ENCODE data around the gene RPS17. TPM values are rescaled to one million over a fixed set of nuclear protein-coding genes. Genes with fewer than 3 reads are reported as not detected.
"Not testable (repeated sequence)": the region's sequence is repeated elsewhere in the genome, so short reads cannot be mapped to it uniquely, and the experiment has no call there.

Gene RPS17
- total and polyA plus RNA-seq, 7 donors = 1,463 to 6,196 (median 3,825) TPM

DNA sequence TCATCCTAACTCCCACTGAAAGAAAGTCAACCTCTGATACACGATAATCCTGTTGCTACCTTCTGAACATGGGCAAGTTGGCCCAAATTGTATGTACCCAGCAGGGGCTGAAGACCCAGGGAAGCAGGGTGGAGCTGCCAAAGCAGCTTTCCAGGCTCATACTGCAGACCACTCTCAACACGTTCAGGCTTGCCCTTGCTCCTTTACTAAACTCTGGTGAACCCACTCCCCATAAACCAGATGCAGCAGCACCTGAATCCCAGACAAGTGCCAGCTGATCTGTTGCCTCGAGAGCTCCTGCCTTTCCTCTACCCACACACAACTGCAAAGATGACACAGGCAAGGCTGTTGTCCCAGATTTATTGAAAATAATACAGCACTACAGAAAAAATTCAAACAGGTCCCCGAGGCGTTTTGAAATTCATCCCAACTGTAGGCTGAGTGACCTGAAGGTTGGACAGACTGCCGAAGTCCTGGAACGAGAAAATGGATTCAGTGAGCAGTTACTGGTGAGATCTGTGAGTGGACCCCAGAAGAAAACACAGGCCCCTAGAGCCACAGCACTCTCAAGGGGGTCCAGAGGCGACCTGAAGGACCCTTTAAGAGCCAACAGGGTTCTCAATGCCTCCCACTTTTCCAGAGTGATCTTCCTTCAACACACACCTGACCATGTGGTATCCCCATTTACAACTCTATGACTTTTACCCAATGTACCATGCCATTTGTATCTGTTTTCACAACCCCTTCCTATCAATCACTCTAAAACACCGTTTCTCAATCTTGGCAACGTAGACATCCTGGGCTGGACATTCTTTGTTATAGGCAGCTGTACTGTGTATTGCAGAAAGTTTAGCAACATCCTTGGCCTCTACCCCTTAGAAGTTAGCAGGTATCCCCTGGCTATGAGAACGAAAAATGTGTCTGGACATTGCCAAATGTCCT, 3.6 kb downstream of the RPS17 start:
- H3K27ac ChIP-seq = no peak overlapping the region
- no peak for DNase-seq
- peaks cover 0 to 30% (median 20%) of the 10 kb centered on the region in 4 donors for H3K4me1 ChIP-seq
- H3K27me3 ChIP-seq = no peaks in the 10 kb centered on the region
- WGBS, 2 donors = 64 to 77% methylated on average over 11 of the region's 11 CpGs
- intact Hi-C loops (cut with DNase I) = loop anchor here (5.0 kb wide), 1 partner anchor 36 kb away; no protein-coding TSS in a partner anchor
- peaks cover 14 to 64% (median 33%) of the 10 kb centered on the region in 4 donors for H3K36me3 ChIP-seq
- TF ChIP-seq, protein P1, sequence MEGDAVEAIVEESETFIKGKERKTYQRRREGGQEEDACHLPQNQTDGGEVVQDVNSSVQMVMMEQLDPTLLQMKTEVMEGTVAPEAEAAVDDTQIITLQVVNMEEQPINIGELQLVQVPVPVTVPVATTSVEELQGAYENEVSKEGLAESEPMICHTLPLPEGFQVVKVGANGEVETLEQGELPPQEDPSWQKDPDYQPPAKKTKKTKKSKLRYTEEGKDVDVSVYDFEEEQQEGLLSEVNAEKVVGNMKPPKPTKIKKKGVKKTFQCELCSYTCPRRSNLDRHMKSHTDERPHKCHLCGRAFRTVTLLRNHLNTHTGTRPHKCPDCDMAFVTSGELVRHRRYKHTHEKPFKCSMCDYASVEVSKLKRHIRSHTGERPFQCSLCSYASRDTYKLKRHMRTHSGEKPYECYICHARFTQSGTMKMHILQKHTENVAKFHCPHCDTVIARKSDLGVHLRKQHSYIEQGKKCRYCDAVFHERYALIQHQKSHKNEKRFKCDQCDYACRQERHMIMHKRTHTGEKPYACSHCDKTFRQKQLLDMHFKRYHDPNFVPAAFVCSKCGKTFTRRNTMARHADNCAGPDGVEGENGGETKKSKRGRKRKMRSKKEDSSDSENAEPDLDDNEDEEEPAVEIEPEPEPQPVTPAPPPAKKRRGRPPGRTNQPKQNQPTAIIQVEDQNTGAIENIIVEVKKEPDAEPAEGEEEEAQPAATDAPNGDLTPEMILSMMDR (IDR thresholded peaks at IDR 0.05) = no peak
- TF ChIP-seq EP300 (IDR thresholded peaks at IDR 0.05) = no peak
- no peak for TF ChIP-seq POLR2A (IDR thresholded peaks at IDR 0.05)
- no peak for TF ChIP-seq POLR2AphosphoS5 (IDR thresholded peaks at IDR 0.05)
- H3K9me3 ChIP-seq = no peaks in the 10 kb centered on the region
- no peak overlapping the region for H3K4me3 ChIP-seq

- no peak for DNase-seq
- Histone ChIP-seq H3K27me3 (no peaks in the 10 kb centered on the region), H3K4me3 (no peak overlapping the region), H3K36me3 (peaks cover 14 to 64% (median 33%) of the 10 kb centered on the region in 4 donors), H3K27ac (no peak overlapping the region), H3K9me3 (no peaks in the 10 kb centered on the region), H3K4me1 (peaks cover 0 to 26% (median 16%) of the 10 kb centered on the region in 4 donors)
- intact Hi-C loops (cut with DNase I) = loop anchor here (5.0 kb wide), 1 partner anchor 37 kb away; no protein-coding TSS in a partner anchor
- TF ChIP-seq, protein P1 (IDR thresholded peaks at IDR 0.05) = no peak
- TF ChIP-seq EP300 (IDR thresholded peaks at IDR 0.05) (no peak), POLR2AphosphoS5 (IDR thresholded peaks at IDR 0.05) (no peak), POLR2A (IDR thresholded peaks at IDR 0.05) (no peak)
- 72 to 79% methylated on average over 9 of the region's 9 CpGs for WGBS, 2 donors
Observed at GRCh38 chr15:82535566-82536408, 4.5 kb downstream of the RPS17 start.

DNA sequence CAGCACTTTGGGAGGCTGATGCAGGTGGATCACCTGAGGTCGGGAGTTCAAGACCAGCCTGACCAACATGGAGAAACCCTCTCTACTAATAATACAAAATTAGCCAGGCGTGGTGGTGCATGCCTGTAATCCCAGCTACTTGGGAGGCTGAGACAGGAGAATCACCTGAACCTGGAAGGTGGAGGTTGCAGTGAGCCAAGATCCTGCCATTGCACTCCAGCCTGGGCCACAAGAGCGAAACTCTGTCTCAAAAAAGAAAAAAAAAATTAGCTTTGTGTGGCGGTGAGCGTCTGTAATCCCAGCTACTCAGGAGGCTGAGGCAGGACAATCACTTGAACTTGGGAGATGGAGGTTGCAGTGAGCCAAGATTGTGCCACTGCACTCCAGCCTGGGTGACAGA, 5.1 kb downstream of the RPS17 start:
- 96% methylated on average over 5 of the region's 5 CpGs for WGBS, 2 donors
- intact Hi-C loops (cut with DNase I) = loop anchor here (5.0 kb wide), 1 partner anchor 37 kb away; no protein-coding TSS in a partner anchor
- Histone ChIP-seq H3K4me1 (peaks cover 0 to 33% (median 20%) of the 10 kb centered on the region in 4 donors), H3K36me3 (peaks cover 14 to 64% (median 33%) of the 10 kb centered on the region in 4 donors)
- H3K27me3 ChIP-seq, DNase-seq, H3K4me3 ChIP-seq, H3K9me3 ChIP-seq, H3K27ac ChIP-seq: not testable (repeated sequence)

DNA sequence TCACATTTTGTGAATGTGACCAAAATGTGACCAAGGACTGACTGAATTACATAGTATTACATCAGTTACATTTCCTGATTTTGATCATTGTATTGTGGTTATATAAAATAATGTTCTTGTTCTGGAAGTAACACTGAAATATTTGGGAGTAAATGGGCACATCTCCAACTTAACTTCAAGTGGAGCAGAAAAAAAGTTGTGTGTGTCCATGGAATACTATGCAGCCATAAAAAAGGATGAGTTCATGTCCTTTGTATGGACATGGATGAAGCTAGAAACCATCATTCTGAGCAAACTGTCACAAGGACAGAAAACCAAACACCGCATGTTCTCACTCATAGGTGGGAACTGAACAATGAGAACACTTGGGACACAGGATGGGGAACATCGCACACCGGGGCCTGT, 5.8 kb downstream of the RPS17 start:
- intact Hi-C loops (cut with DNase I) = not testable (repeated sequence)
- H3K36me3 ChIP-seq = peaks cover 14 to 64% (median 33%) of the 10 kb centered on the region in 4 donors

DNA sequence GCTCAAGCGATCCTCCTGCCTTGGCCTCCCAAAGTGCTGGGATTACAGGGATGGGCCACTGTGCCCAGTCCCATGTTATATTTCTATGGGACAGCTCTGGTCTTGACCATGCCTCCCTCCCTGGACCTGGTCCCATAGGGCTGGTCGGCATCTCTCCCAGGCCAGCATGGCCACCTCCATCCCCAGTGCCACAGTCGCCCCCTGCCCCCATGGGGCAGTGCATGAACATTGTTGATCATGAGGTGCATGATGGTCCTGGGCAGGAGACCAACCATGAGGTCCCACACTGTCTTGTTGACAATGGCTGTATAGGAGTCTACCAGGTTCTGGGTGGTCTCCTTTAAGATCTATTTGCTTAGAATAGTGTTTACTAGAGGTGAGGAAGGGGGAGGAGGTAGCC, 6.5 kb downstream of the RPS17 start:
- no peaks in the 10 kb centered on the region for H3K27me3 ChIP-seq
- TF ChIP-seq POLR2AphosphoS5 (IDR thresholded peaks at IDR 0.05) = no peak
- TF ChIP-seq POLR2A (IDR thresholded peaks at IDR 0.05) = no peak
- TF ChIP-seq EP300 (IDR thresholded peaks at IDR 0.05) = no peak
- TF ChIP-seq, protein P1 (IDR thresholded peaks at IDR 0.05) = no peak
- H3K4me1 ChIP-seq = peaks cover 0 to 27% (median 11%) of the 10 kb centered on the region in 4 donors
- H3K27ac ChIP-seq = no peak overlapping the region
- H3K4me3 ChIP-seq = no peak overlapping the region
- 96 to 97% methylated on average over 3 of the region's 3 CpGs for WGBS, 2 donors
- peaks cover 13 to 62% (median 33%) of the 10 kb centered on the region in 4 donors for H3K36me3 ChIP-seq
- H3K9me3 ChIP-seq = no peaks in the 10 kb centered on the region
- DNase-seq = no peak
- intact Hi-C loops (cut with DNase I) = no loop called here

More for the DNA sequence above, 5.8 kb downstream of the RPS17 start:
- not testable (repeated sequence) for DNase-seq, H3K9me3 ChIP-seq, H3K27ac ChIP-seq, H3K4me3 ChIP-seq, H3K27me3 ChIP-seq
- H3K4me1 ChIP-seq = peaks cover 0 to 34% (median 17%) of the 10 kb centered on the region in 4 donors
- whole genome bisulfite sequencing, 2 donors = 95 to 98% methylated on average over 3 of the region's 3 CpGs

Data from sigmoid colon (tissue), 7 donors.